OCI-M2 (cell line): Measurements from ENCODE around the gene TSHR.
"Not testable (repeated sequence)": the region's sequence is repeated elsewhere in the genome, so short reads cannot be mapped to it uniquely, and the experiment has no call there.

Experiments used
- DNase-seq: peaks from one replicate; lab custom pipeline; 2025; ENCODE audit not compliant: unreplicated experiment; lab: John Stamatoyannopoulos, UW

Gene TSHR

DNA sequence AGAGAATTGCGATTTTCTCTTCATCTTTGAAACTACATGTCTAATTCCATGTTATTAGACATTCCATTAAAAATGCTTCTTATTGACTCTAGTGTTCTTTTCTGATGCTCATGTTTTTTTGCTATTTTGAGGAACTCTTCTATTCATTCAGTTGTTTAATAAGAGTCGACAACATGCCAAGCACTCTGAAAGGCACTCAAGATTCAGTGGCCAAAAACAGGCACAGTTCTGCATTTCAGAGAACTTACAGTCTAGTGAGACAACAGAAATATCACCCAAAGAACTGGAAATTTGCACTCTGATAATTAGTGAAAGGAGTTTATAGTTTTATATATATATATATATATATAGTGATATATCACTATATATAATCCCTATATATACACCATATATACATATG lies 111.7 kb downstream of the TSHR start:
- DNase-seq: no peak

DNA sequence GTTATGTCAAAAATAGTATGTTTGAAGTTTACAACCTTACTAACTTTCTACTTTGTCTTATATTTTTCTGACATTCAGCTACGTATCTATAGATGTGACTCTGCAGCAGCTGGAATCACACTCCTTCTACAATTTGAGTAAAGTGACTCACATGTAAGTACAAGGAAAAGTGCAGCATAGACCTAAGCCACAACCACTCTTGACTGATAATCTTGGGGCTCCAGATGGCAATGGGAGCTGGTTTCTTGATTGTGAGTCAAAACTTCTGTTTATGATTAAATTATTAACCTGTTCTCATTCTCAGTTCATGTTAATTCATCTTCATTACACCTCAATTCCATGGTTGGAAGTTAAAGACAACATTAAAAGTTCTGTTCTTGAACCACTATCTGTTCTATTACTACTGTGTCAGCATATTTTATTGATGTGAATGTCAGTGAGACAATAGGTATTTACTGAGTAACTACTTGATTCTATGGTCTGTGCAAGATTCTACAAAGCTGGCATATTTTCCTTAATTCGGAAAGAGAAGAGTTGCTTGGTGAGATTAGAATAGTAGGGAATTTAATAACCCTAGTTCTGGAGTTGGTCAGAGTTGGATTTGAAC lies 112.9 kb downstream of the TSHR start:
- DNase-seq: no peak

DNA sequence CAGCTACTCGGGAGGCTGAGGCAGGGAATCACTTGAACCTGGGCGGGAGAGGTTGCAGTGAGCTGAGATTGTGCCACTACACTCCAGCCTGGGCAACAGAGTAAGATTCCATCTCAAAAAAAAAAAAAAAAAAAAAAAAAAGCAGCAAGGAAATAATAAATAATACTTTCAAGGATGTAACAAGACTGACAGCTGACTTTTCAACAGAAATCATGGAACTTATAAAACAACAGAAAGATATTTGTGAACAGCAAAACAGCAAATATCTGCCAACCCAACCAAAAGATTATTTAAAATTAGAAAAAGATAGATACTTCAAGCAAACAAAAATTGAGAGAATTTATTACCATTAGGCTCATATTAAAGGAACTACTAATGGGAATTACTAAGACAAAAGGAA lies 115.1 kb downstream of the TSHR start:
- no peak for DNase-seq

DNA sequence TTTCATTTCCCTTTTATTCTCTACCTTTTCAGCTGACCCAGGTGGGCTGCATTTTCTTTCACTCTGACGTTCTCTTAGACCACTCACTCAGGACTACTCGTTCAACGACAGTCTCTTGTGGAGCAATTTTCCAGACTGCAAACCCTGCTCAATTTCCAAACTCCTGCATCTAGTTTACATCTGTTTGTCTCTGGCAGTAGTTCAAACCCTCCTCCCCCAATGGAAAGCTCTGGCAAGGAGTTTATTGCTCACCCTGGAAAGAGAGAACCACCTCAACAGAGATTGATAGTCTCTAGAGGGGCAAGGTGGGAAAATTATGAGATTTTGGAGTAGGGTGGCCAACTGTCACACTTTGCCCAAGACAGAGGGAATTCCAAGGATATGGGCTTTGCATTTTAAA lies 130.2 kb downstream of the TSHR start:
- no peak for DNase-seq

DNA sequence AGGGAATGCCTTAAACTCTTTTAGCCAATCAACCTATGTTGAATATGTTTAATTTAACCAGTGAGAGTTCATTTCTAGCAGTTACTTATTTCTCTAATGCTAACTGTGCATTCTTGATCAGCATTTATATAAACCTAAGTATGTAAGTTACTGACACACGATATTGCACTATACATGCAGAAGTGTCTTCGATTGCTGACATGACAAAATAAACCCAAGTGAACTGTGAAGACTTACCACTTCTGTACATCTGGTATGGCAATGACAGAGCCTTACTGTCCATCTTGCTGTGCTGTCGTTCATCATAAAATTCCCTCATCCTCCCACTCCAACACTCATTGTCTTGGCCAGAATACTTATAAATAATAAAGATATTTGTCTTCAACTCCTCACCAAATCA lies 131.8 kb downstream of the TSHR start:
- DNase-seq: no peak

DNA sequence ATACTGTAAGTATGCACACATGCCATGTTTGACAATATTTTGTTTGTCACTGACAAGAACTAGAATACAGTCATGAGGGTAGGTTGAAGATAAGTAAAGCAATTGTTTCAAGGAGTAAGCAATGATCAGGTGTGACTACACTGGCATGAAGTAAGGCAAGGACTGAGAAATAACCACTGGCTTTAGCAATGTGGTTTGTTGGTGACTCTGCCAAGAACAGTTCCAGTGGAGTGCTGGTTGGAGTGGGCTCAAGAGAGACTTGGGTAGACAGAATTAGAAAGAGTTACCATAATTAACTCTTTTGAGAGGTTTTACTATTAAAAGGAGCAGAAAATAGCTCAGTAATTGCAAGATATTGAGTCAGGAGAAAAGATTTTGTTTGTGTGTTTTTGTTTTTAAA lies 135.7 kb downstream of the TSHR start:
- no peak for DNase-seq

DNA sequence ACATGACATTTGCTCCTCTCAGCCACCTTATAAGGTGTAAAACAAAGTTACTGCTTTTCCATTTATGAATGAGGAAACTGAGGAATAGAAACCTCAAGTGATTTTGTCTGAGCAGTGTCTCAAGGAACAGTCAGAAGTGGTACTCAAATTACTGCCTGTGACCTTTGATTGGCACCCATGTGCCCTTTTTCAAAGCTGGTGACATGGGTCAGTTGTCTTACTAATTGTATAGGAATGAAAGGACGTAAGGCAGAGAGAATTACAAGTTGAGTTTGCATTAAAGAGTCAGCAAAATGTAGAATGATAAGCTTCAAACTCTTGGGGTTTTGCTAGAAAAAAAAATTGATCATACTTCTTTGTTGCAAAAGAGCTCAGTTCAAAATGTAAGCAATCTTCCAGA lies 136.2 kb downstream of the TSHR start:
- DNase-seq: no peak

DNA sequence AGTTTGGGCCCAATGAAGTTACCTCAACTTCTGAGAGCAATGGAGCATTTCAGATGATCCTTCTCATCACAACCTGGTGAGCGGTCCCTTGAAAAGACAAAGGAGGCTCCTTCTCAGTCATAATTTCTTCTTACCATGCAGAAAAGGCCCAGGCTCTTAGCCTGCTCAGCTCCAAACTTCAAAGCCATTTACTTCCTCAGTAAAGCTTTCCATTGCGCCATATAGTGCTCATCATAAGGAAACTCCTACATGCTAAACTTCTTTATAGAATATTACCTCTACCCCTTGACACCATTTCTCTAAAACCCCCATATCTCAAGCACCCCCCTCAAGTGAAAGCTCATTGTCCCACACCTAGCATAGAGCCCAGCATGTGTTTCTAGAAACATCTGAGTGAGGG lies 138.2 kb downstream of the TSHR start:
- no peak for DNase-seq

DNA sequence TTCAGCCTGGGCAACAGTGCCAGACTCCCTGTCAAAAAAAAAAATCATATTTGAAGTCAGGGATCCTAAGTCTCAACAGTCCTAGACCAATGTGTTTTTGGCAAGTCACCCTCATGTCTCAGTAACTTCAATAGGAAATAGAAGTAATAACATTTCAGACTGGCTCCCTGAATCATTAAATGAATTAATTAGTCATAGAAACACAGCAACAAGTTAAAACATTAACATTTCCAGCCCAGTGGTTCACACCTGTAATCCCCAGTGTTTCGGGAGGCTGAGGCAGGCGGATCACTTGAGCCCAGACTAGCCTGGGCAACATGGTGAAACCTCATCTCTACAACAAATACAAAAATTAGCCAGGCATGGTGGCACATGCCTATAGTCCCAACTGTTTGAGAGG lies 140.1 kb downstream of the TSHR start:
- DNase-seq: no peak

DNA sequence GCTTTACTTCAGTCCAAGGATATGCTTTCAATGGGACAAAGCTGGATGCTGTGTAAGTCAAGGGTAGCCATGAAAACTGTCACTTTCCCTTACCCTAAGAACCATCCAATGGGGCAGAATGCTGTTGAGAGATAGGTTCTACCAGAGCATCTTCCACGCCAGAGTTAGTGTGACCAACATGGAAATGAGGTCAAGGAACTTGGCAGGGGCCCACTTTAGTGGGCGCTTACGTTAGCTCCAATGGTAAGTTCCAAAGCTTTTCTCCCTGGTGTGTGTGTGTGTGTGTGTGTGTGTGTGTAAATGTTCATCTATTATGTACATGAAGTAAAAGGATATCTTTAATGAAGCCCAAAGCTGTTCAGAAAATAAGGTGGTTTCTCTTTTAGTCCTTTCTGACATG lies 141.2 kb downstream of the TSHR start:
- DNase-seq: no peak

DNA sequence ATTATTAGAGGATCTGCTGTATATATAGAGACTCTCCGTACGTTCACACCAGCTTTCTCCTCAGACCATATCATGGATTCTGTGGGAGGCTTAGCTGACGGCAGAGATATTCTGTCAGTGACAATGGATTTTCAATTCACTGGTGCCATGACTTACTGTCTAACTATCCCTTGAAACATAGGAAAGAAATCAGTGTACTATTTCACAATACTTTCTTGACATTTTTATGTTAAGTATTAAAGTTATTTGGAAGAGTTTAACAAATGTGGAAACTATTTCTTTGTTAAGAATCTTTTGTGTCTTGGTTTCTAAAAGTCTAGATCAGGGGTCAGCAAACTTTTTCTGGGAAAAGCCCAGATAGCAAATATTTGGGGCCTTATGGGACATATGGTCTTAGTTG lies 146.8 kb downstream of the TSHR start:
- no peak for DNase-seq

DNA sequence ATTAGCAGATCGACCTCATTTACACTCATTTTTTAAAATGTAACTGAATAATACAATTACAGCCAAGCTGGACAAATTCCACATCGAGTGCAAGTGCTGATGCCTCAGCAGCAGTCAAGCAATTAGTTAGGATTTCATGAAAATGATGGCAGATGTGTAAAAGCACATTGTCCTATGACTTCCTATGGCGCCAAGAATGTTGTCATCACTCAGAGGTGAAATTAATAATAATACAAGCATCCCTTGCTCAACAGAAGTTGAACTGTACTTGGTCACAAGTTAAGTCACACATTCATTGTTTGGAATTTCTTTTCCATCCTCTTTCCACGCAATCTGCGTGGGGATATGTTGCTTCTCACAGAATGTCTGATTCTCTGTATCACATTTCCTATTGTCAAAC lies 148.0 kb downstream of the TSHR start:
- DNase-seq: no peak

DNA sequence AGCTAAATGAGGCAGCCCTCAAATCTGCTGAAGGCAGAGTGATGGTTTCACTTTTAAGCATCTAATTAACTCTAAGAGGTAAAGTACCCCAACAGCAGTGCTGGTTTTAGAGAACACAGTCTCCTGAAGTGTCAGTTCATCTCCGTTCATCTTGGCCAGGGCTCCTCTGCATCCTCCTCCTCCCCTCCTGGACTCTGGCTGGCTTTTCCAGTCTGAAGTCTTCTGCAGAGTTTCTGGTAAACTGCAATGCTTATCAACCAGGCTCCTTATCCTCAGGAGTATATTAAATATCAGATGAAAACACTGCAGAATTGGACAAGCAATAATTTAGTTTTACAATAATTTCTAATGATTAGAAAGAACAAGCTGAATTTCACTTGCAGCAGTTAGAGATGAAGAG lies 150.0 kb downstream of the TSHR start:
- DNase-seq: no peak

DNA sequence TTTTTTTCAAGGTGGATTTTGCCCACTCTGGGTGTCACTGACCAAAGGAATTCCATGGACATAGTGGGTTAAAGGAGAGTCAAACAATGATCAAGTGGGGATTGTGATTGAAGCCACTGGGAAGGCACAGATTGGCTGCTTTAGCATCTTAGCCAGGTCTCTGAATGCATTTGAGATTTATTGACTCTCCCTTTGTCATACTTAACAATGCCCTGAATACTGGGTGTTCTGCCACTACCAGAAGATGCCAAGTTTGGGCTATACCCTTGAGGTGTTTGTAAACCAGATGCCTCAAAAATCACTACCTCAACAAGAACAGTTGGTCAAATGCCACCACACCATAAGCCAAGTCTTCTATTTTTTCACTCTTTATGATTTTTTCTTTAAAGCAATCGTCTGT lies 150.5 kb downstream of the TSHR start:
- DNase-seq: no peak

DNA sequence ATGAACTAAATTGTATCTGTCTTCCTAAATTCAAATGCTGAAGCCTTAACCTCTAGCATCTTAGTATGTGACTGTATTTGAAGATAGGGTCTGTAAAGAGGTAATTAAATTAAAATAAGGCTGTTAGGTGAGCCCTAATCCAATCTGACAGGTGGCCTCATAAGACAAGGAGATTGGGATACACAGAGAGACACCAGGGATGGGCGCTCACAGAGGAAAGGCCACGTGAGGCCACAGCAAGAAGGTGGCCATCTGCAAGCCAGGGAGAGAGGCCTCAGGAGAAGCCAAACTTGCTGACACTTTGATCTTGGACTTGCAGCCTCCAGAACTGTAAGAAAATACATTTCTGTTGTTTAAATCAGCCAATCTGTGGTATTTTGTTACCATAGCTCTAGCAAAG lies 154.8 kb downstream of the TSHR start:
- DNase-seq: no peak

DNA sequence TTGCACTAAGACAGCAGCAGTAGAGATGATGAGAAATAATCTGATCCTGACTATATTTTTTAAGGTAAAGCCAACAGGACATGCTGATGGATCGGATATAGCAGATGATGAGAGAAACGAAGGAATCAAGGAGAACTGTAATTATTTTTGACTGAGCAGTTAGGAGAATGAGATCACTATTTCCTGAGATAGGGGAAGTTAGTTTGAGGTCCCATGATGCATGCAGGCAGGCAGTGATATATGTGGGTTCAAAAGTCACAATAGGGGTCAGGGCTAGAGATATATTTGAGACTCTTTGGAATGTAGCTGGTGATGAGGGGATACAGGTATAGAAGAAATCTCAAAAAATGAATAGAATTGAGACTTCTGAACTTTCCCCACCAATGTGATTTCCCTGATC lies 157.8 kb downstream of the TSHR start:
- no peak for DNase-seq

DNA sequence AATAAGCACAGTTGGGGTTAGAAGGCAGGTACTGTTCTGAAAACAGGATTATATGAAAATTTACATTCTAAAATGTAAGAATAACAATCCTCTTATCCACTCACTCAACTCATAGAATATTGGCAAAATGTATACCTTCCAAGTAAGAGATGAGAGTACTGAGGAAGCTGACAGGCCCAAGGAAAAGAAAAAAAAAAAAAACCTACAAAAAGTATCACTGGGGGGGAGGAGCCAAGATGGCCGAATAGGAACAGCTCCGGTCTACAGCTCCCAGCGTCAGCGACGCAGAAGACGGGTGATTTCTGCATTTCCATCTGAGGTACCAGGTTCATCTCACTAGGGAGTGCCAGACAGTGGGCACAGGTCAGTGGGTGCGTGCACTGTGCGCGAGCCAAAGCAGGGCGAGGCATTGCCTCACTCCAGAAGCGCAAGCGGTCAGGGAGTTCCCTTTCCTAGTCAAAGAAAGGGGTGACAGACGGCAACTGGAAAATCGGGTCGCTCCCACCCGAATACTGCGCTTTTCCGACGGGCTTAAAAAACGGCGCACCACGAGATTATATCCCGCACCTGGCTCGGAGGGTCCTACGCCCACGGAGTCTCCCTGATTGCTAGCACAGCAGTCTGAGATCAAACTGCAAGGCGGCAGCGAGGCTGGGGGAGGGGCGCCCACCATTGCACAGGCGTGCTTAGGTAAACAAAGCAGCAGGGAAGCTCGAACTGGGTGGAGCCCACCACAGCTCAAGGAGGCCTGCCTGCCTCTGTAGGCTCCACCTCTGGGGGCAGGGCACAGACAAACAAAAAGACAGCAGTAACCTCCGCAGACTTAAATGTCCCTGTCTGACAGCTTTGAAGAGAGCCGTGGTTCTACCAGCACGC lies 158.8 kb downstream of the TSHR start:
- not testable (repeated sequence) for DNase-seq

DNA sequence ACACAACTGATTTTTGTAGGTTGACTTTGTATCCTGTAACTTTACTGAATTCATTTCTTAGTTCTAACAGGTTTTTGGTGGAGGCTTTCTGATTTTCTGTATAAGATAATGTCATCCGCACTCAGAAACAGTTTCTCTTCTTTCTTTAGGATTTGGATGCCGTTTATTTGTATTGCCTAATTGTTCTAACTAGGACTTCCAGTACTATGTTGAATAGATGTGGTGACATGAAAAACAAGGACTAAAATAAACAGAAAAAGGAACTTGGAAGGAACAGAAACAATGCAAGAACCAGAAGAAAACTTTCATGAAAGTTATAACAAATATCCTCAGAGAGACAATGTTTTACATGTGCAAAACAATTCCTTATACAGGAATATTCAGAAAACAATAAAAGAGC lies 165.1 kb downstream of the TSHR start:
- DNase-seq: no peak

DNA sequence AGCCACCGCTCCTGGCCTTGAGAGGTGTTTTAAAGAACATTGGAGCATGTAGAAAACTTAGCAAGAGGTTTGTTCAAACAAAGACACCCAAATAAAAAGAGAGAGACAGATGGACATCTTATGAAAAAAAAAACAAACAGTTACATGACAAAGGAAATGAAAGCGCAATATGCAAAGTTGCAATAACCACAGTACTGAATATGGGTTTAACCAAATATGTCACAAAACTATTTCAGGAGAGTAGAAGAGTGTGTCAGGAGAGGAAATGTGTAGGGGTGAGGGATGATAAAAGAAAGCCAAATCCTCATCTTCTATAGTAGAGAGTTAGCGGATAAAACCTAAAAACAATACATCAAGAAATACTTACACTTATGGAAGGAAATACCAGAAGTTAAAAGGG lies 166.9 kb downstream of the TSHR start:
- no peak for DNase-seq

DNA sequence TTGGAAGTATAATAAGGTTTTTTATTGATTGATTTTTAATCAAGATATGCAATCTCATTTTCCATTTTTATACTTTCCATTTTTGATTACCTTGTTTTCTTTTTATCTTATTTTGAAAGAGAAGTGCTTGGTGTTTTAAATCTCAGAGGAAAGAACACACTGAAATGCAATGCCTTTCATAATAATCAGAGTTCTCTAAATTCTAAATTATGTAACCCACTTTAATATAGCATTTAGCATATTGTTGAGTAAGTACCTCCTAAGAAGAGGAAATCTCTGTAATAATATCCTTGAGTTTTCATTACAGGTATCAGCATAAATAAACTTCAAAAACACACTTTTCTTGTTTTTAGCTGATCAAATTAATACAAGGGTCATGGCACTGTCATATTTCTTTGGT lies 168.4 kb downstream of the TSHR start:
- no peak for DNase-seq

DNA sequence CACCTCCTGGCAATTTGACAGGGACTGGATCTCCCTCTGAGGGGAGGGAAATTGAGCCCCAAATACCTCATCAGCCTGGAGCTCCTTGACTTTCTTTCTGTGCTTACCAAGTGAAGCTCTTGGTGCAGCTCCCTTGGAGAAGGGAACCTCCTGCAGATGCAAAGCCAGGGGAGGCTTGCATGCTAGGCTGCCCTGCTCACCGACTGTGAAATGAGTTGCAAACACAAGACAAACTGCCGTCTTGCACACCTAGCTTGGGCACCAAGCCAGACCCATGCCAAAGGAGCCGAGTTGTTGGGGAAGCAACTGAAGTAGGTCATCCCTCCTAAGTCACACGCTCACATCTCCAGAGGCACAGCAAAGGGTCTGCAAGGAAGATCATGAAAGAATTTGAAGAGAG lies 170.1 kb downstream of the TSHR start:
- no peak for DNase-seq

DNA sequence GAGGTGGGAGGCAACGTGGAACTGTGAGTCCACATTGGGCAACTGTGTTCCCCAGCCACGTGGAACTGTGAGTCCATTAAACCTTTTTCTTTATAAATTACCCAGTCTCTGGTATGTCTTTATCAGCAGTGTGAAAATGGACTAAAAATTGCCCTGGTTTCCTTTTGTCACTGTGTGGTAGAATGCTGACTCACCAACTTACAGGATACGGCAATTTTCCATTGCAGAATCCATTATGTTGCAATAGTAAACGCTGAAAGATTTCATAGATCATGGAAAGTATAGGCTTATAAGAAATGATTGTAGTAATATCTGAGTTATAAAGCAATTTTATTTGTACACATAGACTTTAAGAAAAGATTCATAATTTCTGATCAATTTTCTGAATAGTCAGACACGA lies 172.4 kb downstream of the TSHR start:
- DNase-seq: no peak

DNA sequence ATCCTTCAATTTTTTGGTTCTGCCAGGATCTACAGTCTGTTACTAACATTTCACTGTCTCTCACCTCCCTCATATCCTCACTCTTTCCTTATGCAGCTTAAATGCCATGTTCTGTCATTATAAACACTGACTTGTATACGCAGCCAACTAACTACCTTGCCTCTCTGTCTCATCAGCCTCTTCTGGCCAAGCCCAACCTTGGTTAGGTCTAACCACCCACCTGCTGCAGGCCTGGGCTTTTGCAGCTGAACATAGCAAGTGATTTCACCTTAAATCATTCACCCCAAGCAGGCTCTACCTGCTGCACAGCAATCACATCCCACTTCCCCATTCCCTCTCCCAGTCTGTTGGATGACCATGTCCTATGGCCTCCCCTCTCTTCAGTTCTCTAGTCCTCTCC lies 173.8 kb downstream of the TSHR start:
- DNase-seq: no peak
